OCI-LY1 (cell line): ENCODE results near the gene ANKIB1.

Experiments
- H2AFZ ChIP-seq: fragments of 200-600 bp; sonication (generic), shearing (Covaris generic); 2 replicates; pipeline ENCODE4 v1.6.0; 2014; ENCODE audit warnings: antibody characterized with exemption, mild to moderate bottlenecking, low read length
- H3F3A ChIP-seq: fragments of 200-600 bp; sonication (generic), shearing (Covaris generic); 2 replicates; pipeline ENCODE4 v1.6.0; 2014; ENCODE audit warnings: mild to moderate bottlenecking, antibody characterized with exemption, low read length, moderate library complexity; ENCODE audit not compliant: insufficient read depth
- H3K27ac ChIP-seq: fragments of 200-600 bp; sonication (generic); 2 replicates; pipeline ENCODE4 v1.5.1; 2014; ENCODE audit warnings: low read length, mixed run types, mild to moderate bottlenecking, low read depth; ENCODE audit not compliant: poor library complexity, severe bottlenecking
- H3K27me3 ChIP-seq: fragments of 200-600 bp; sonication (generic); 2 replicates; pipeline ENCODE4 v1.6.0; 2014; ENCODE audit warnings: antibody characterized with exemption, mild to moderate bottlenecking, low read length, moderate library complexity; ENCODE audit not compliant: insufficient read depth
- H3K36me3 ChIP-seq: fragments of 200-600 bp; sonication (generic); 2 replicates; pipeline ENCODE4 v1.6.1; 2014; ENCODE audit warnings: mild to moderate bottlenecking, antibody characterized with exemption, low read length, moderate library complexity, mixed read lengths; ENCODE audit not compliant: insufficient read depth
- H3K4me1 ChIP-seq: fragments of 200-600 bp; sonication (generic); 2 replicates; pipeline ENCODE4 v1.5.1; 2014; ENCODE audit warnings: mild to moderate bottlenecking, low read length, moderate library complexity; ENCODE audit not compliant: insufficient read depth, severe bottlenecking
- H3K4me2 ChIP-seq: fragments of 200-600 bp; sonication (generic), shearing (Covaris generic); 2 replicates; pipeline ENCODE4 v1.6.1; 2014; ENCODE audit warnings: low read length
- H3K4me3 ChIP-seq: fragments of 200-600 bp; sonication (generic); 2 replicates; pipeline ENCODE4 v1.5.1; 2014; ENCODE audit warnings: low read length, low read depth, mild to moderate bottlenecking, mixed read lengths; ENCODE audit not compliant: poor library complexity, severe bottlenecking
- H3K79me2 ChIP-seq: fragments of 200-600 bp; shearing (Covaris generic); 2 replicates; pipeline ENCODE4 v1.6.1; 2016; ENCODE audit warnings: mixed run types, low read length, mixed read lengths; ENCODE audit not compliant: insufficient read depth
- H3K9ac ChIP-seq: fragments of 200-600 bp; sonication (generic), shearing (Covaris generic); 2 replicates; pipeline ENCODE4 v1.6.1; 2014; ENCODE audit warnings: mild to moderate bottlenecking, low read length, mixed read lengths
- H3K9me2 ChIP-seq: fragments of 200-600 bp; sonication (generic), shearing (Covaris generic); 2 replicates; pipeline ENCODE4 v1.6.1; 2014; ENCODE audit warnings: low read depth, mild to moderate bottlenecking, low read length, mixed read lengths
- H3K9me3 ChIP-seq: fragments of 200-600 bp; shearing (Covaris generic); 2 replicates; pipeline ENCODE4 v1.6.1; 2014; ENCODE audit warnings: low read length, mixed read lengths
- H4K20me1 ChIP-seq: fragments of 200-600 bp; sonication (generic), shearing (Covaris generic); 2 replicates; pipeline ENCODE4 v1.6.0; 2016; ENCODE audit warnings: mild to moderate bottlenecking, low read length; ENCODE audit not compliant: insufficient read depth
- CTCF ChIP-seq: fragments of 200-600 bp; sonication (generic), shearing (Covaris generic); IDR thresholded peaks from 2 replicates; pipeline ENCODE4 v1.5.1; 2017; ENCODE audit warnings: mild to moderate bottlenecking, antibody characterized with exemption, low read length, moderate library complexity, mixed read lengths
- EZH2 ChIP-seq: fragments of 200-600 bp; sonication (generic), shearing (Covaris generic); IDR thresholded peaks from 2 replicates; pipeline ENCODE4 v1.8.0; 2017; ENCODE audit warnings: borderline replicate concordance, mixed run types, mild to moderate bottlenecking, antibody characterized with exemption, low read length, moderate library complexity, mixed read lengths

ANKIB1 gene

GRCh38 chr7:92228100-92228499 is 17.7 kb upstream of the ANKIB1 start:
- Histone ChIP-seq H3K4me2 (no peak overlapping the region), H3K27ac (no peak overlapping the region), H3K79me2 (no peaks in the 10 kb centered on the region), H3K9me3 (peaks cover 7% of the 10 kb centered on the region; the same call in 1 of the 2 replicates), H3K36me3 (peaks cover 92% of the 10 kb centered on the region), H3K27me3 (no peaks in the 10 kb centered on the region), H3K4me3 (no peak overlapping the region), H3K4me1 (no peaks in the 10 kb centered on the region), H3K9ac (no peak overlapping the region), H3F3A (no peaks in the 10 kb centered on the region; the same call in 1 of the 2 replicates), H2AFZ (no peak overlapping the region), H4K20me1 (no peaks in the 10 kb centered on the region), H3K9me2 (no peaks in the 10 kb centered on the region)
- no peak for TF ChIP-seq CTCF
- no peak for TF ChIP-seq EZH2

- no peak overlapping the region for H3K4me3 ChIP-seq
- H3K4me1 ChIP-seq = no peaks in the 10 kb centered on the region
- no peaks in the 10 kb centered on the region for H3K9me2 ChIP-seq
- no peak overlapping the region for H3K9ac ChIP-seq
- peaks cover 7% of the 10 kb centered on the region; the same call in 1 of the 2 replicates for H3K9me3 ChIP-seq
- no peaks in the 10 kb centered on the region for H4K20me1 ChIP-seq
- no peaks in the 10 kb centered on the region for H3K79me2 ChIP-seq
- no peak overlapping the region for H2AFZ ChIP-seq
- no peaks in the 10 kb centered on the region; the same call in 1 of the 2 replicates for H3F3A ChIP-seq
- H3K36me3 ChIP-seq = peaks cover 93% of the 10 kb centered on the region
- H3K27ac ChIP-seq = no peak overlapping the region
- no peaks in the 10 kb centered on the region for H3K27me3 ChIP-seq
- TF ChIP-seq EZH2 (no peak), CTCF (no peak)
- no peak overlapping the region for H3K4me2 ChIP-seq
Observed at GRCh38 chr7:92228742-92229141, 17.0 kb upstream of the ANKIB1 start.

- no peaks in the 10 kb centered on the region for H3K27me3 ChIP-seq
- H3K4me2 ChIP-seq = no peak overlapping the region
- no peaks in the 10 kb centered on the region for H3K9me2 ChIP-seq
- H3F3A ChIP-seq = no peaks in the 10 kb centered on the region; the same call in 1 of the 2 replicates
- H2AFZ ChIP-seq = no peak overlapping the region
- H3K9me3 ChIP-seq = peaks cover 7% of the 10 kb centered on the region; the same call in 1 of the 2 replicates
- peaks cover 95% of the 10 kb centered on the region for H3K36me3 ChIP-seq
- H3K27ac ChIP-seq = no peak overlapping the region
- no peaks in the 10 kb centered on the region for H4K20me1 ChIP-seq
- no peaks in the 10 kb centered on the region for H3K4me1 ChIP-seq
- TF ChIP-seq CTCF (no peak), EZH2 (no peak)
- H3K4me3 ChIP-seq = no peak overlapping the region
- H3K9ac ChIP-seq = no peak overlapping the region
- no peaks in the 10 kb centered on the region for H3K79me2 ChIP-seq
Observed at GRCh38 chr7:92230547-92230946, 15.2 kb upstream of the ANKIB1 start.
